Measurements from ENCODE around the gene FAM219A. TPM values are rescaled to one million over a fixed set of nuclear protein-coding genes. Genes with fewer than 3 reads are reported as not detected.
"Not testable (repeated sequence)": the region's sequence is repeated elsewhere in the genome, so short reads cannot be mapped to it uniquely, and the experiment has no call there.

Gene FAM219A
- total RNA-seq, 6 experiments from 2014 or later: 21.6 to 23.6 (median 22.6) TPM

- no peak for DNase-seq
- peaks cover 24% of the 10 kb centered on the region for H3K27me3 Mint-ChIP-seq (ENCODE audit: insufficient read depth)
- H3K4me1 Mint-ChIP-seq (ENCODE audit: low read depth): no peaks in the 10 kb centered on the region
- no peak for TF ChIP-seq CTCF (IDR thresholded peaks at IDR 0.05)
- H3K27ac Mint-ChIP-seq: no peak overlapping the region
- peaks cover 6% of the 10 kb centered on the region; the same call in 1 of the 2 replicates for H3K9me3 Mint-ChIP-seq
- H3K36me3 Mint-ChIP-seq (ENCODE audit: low read depth): no peaks in the 10 kb centered on the region
- no peak overlapping the region for H3K4me3 Mint-ChIP-seq
Measured at GRCh38 chr9:34484678-34485077, 26.3 kb upstream of the FAM219A start.

GRCh38 chr9:34482746-34483145, 24.4 kb upstream of the FAM219A start:
- H3K4me3 Mint-ChIP-seq; H3K27ac Mint-ChIP-seq; H3K4me1 Mint-ChIP-seq (ENCODE audit: low read depth); DNase-seq; H3K9me3 Mint-ChIP-seq; H3K36me3 Mint-ChIP-seq (ENCODE audit: low read depth): not testable (repeated sequence)
- peaks cover 35% of the 10 kb centered on the region for H3K27me3 Mint-ChIP-seq (ENCODE audit: insufficient read depth)

- H3K27me3 Mint-ChIP-seq (ENCODE audit: insufficient read depth): peaks cover 30% of the 10 kb centered on the region
- not testable (repeated sequence) for H3K4me3 Mint-ChIP-seq; DNase-seq; H3K9me3 Mint-ChIP-seq; H3K27ac Mint-ChIP-seq; H3K4me1 Mint-ChIP-seq (ENCODE audit: low read depth); H3K36me3 Mint-ChIP-seq (ENCODE audit: low read depth)
Measured at GRCh38 chr9:34481620-34482019, 23.2 kb upstream of the FAM219A start.

GRCh38 chr9:34479431-34479866, 21.1 kb upstream of the FAM219A start:
- DNase-seq: no peak
- H3K4me3 Mint-ChIP-seq: no peak overlapping the region
- no peak for TF ChIP-seq CTCF (IDR thresholded peaks at IDR 0.05)

GRCh38 chr9:34477541-34477940, 19.2 kb upstream of the FAM219A start:
- Mint-ChIP-seq H3K4me3 (no peak overlapping the region), H3K4me1 (ENCODE audit: low read depth) (no peaks in the 10 kb centered on the region), H3K36me3 (ENCODE audit: low read depth) (no peaks in the 10 kb centered on the region), H3K27ac (no peak overlapping the region), H3K9me3 (peaks cover 6% of the 10 kb centered on the region; the same call in 1 of the 2 replicates), H3K27me3 (ENCODE audit: insufficient read depth) (peaks cover 42% of the 10 kb centered on the region)
- DNase-seq: no peak
- TF ChIP-seq CTCF (IDR thresholded peaks at IDR 0.05): no peak

More at GRCh38 chr9:34479431-34479866, 21.1 kb upstream of the FAM219A start:
- Mint-ChIP-seq H3K36me3 (ENCODE audit: low read depth) (no peaks in the 10 kb centered on the region), H3K4me1 (ENCODE audit: low read depth) (no peaks in the 10 kb centered on the region), H3K27me3 (ENCODE audit: insufficient read depth) (peaks cover 40% of the 10 kb centered on the region), H3K9me3 (peaks cover 6% of the 10 kb centered on the region; the same call in 1 of the 2 replicates), H3K27ac (no peak overlapping the region)

- Mint-ChIP-seq H3K27ac (no peak overlapping the region), H3K9me3 (no peaks in the 10 kb centered on the region)
- no peak for TF ChIP-seq CTCF (IDR thresholded peaks at IDR 0.05)
Measured at GRCh38 chr9:34475097-34475496, 16.7 kb upstream of the FAM219A start.

GRCh38 chr9:34465468-34465867, 7.1 kb upstream of the FAM219A start:
- Mint-ChIP-seq H3K27ac (no peak overlapping the region), H3K9me3 (no peaks in the 10 kb centered on the region), H3K4me3 (no peak overlapping the region), H3K4me1 (ENCODE audit: low read depth) (no peaks in the 10 kb centered on the region), H3K36me3 (ENCODE audit: low read depth) (no peaks in the 10 kb centered on the region), H3K27me3 (ENCODE audit: insufficient read depth) (peaks cover 16% of the 10 kb centered on the region)
- DNase-seq: no peak
- TF ChIP-seq CTCF (IDR thresholded peaks at IDR 0.05): no peak

More at GRCh38 chr9:34475097-34475496, 16.7 kb upstream of the FAM219A start:
- no peak for DNase-seq
- peaks cover 47% of the 10 kb centered on the region for H3K27me3 Mint-ChIP-seq (ENCODE audit: insufficient read depth)
- no peak overlapping the region for H3K4me3 Mint-ChIP-seq
- no peaks in the 10 kb centered on the region for H3K4me1 Mint-ChIP-seq (ENCODE audit: low read depth)
- no peaks in the 10 kb centered on the region for H3K36me3 Mint-ChIP-seq (ENCODE audit: low read depth)
